Tibial nerve (tissue), 4 donors: ENCODE measurements around the gene OAT.

ENCODE experiments used
- EP300 ChIP-seq, 2 donors: sonication (generic); formaldehyde crosslinking; IDR thresholded peaks; one replicate each; pipeline ENCODE4 v1.6.1; 2017; ENCODE audit warnings: antibody characterized with exemption in 2 of 2, mild to moderate bottlenecking in 1 of 2
- POLR2A ChIP-seq, 2 donors: fragments of 450-650 bp; IDR thresholded peaks; one replicate each; pipeline ENCODE4 v1.6.1; 2017; ENCODE audit warnings: antibody characterized with exemption in 2 of 2, mild to moderate bottlenecking in 2 of 2, moderate library complexity in 2 of 2
- TF ChIP-seq, protein P1 (sequence below), 5 experiments: fragments of 200-600 bp in 3 of 5; fragments of 450-650 bp in 2 of 5; sonication (generic) in 3 of 5; IDR thresholded peaks; one replicate each; pipeline ENCODE4 v1.5.1; 2016 to 2019; ENCODE audit warnings: antibody characterized with exemption in 5 of 5, mild to moderate bottlenecking in 3 of 5, moderate library complexity in 2 of 5

DNA sequence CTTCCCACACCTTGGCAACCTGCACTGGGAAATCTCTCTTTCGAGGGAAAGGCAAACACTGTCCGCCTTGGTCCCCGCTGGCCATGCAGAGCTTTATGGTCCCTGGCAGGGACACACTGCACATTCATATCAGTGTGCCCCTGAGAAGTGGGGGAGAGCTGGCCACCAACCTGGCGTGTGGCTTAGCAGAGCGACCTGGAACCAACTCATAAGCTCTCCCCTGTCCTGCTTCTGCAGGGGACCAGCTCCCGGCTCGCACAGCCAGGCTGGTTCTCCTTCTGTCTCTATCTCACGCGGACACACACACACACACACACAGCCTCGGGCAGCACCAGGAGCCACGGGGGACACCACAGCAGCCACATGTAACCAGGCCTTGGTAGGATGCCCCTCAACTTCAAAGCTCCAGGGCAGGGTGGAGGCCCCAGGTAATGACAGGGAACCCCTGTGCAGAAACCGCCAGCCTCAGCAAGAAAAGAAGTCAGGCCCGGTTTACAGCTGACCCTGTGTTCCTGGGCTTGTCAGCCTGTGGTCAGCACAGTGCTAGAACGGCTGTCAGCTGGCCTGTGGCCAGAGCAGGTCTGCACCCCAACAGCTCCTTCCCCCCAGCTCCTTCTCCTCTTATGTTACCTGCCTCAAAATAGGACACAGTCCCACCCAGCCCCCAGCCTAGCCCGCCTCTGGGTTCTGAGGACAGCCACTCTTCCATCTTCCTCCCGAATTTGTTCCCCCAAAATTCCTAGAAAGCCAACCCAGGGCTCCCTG is 69.3 kb downstream of the OAT start:
- no peak for TF ChIP-seq POLR2A (IDR thresholded peaks at IDR 0.05)
- TF ChIP-seq, protein P1, sequence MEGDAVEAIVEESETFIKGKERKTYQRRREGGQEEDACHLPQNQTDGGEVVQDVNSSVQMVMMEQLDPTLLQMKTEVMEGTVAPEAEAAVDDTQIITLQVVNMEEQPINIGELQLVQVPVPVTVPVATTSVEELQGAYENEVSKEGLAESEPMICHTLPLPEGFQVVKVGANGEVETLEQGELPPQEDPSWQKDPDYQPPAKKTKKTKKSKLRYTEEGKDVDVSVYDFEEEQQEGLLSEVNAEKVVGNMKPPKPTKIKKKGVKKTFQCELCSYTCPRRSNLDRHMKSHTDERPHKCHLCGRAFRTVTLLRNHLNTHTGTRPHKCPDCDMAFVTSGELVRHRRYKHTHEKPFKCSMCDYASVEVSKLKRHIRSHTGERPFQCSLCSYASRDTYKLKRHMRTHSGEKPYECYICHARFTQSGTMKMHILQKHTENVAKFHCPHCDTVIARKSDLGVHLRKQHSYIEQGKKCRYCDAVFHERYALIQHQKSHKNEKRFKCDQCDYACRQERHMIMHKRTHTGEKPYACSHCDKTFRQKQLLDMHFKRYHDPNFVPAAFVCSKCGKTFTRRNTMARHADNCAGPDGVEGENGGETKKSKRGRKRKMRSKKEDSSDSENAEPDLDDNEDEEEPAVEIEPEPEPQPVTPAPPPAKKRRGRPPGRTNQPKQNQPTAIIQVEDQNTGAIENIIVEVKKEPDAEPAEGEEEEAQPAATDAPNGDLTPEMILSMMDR (IDR thresholded peaks at IDR 0.05): no peak
- no peak for TF ChIP-seq EP300 (IDR thresholded peaks at IDR 0.05)
